HT-29 (cell line): ENCODE results near the gene RAB25. TPM values are rescaled to one million over a fixed set of nuclear protein-coding genes. Genes with fewer than 3 reads are reported as not detected.
A peak's percentile ranks its signal among the peaks of the same experiment; 100 is the strongest.

Experiments
- DNase-seq: peaks from one replicate; pipeline ENCODE4 v3.0.0-alpha.2; 2015; ENCODE audit warnings: low spot score
- total RNA-seq: library from RNA; depleted of rRNA; stranded (reverse); fragments of >200 nt; shearing (Covaris generic); gene quantifications from 2 replicates; pipeline ENCODE4 v1.2.3, GENCODE V29; 2014

The RAB25 gene
- total RNA-seq, 1 experiment from 2014 or later, result 163 TPM

DNA sequence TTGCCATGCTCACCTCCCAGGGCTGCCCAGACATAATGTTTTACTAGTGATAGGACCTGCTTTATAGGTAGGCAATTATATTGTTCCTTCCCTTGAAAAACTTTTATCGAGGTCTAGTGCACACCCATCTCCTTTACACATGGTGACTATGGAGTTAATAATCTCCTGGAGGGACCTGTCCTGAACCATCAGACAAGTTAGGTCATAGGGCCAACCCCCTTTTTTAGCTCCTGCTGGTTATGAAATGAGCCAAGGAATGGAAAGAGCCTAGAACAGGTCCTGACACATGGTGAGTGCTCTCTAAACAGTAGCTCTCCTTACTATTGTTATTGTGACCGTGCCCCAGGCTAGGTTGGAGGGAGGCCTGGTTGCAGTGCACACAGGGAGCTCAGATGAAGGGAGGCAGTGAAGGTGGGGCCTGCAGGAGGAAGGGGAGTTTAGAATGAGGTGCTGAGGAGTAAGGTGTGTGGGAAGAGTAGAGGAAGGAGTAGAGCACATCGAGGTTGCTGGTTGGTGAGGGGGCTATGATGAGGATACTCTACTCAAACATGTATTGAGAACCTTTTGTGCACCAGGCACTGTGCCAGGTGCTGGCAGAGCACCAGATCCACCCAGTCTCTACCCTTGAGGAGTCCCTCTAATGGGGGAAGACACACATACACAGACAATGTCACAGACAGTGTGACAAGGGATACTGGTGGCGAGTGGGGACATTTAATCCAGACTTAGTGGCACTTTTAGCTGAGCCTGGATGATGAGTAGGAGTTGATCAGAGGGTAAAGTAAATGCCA lies 39.4 kb downstream of the RAB25 start:
- DNase-seq, result peak; percentile 69

- DNase-seq, result peak; percentile 54
These were observed 40.9 kb downstream of the RAB25 start for GRCh38 chr1:156101880-156102279.

- DNase-seq, result peak; percentile 80
These were observed 41.9 kb downstream of the RAB25 start for GRCh38 chr1:156102633-156103511.

- DNase-seq, result peak; percentile 55
These were observed 42.6 kb downstream of the RAB25 start for GRCh38 chr1:156103521-156103947.

DNA sequence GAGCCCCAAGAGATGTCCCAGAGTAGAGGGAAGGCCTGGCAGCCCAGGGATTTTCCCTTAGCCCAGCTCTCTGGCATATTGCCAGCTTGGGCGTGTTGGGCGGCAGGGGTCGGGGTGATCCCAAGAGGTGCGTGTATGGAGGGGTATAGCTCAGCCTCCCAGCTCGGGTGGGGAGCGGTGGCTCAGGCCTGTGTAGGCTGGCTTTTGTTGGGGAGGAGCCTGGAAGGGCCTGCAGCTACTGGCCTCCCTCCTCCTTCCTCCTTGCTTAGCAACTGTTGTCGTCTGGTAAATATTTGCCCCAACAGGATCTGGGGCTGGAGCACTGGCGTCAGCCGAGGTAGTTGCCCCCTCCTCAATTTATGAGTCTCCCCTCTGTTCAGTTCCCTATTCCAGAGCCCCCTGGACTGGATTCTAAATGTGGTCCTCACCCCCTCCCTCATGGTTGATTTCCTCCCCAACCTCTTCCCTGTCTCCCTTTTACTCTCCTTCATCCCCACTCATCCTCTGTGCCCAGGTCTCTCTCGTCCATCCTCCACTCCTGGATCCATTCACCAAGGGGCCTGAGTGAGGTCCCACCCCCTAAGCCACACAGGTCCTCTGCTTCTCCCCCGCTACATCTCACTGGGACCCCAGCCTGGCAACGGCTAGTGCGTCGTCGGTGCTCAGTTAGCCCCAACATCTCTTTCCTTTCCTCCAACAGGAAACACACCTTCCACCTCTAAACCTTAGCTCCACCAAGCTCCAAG lies 43.3 kb downstream of the RAB25 start:
- DNase-seq, result peak; percentile 93

DNA sequence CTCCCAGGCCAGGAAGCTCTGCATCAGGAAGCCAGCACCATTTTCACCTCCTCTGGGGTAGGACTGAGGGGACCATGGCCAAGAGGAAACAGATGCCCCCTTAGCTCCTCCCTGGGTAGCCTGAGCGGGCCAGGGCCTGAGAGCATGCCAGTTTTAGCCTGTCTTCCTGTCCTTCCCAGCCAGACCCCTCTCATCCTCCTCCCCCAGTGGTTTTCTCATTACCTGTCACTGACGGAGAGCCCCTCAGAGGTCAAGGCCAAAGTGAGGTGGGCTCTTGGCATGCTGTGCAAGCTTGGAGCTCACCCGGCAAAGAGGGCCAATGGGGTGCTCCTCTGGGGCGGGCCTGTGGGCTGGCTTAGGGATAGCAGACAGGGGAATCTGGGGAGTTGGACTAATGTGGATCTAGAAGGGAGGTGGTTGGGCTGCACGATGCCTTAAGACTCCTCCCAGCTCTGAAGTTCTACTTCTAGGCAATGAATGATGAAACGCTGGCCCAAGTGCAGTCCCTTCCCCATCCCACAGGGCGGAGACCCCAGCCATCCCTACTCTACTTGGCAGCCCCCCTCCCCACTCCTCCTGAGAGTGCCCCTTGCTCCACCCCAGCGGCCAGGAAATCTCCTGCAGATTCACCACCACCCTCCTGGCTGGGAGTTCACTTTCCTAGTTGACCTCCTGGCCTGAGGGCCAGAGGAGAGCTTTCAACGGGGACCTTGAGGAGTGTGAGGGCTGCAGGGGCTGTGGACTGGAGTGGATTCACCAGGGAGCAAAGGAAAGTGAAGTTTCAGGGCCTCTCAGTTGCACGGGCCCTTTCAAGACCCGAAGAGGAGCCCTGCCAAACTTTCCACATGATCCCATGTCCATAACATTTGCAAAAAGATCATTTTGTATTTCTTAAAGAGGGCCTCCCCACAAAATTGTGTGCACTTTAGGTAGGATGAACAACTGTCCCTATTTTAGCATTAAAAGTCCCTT lies 44.2 kb downstream of the RAB25 start:
- peak; percentile 78 for DNase-seq

GRCh38 chr1:156106624-156107488 lies 45.9 kb downstream of the RAB25 start:
- peak; percentile 55 for DNase-seq

- no peak for DNase-seq
These were observed 47.1 kb downstream of the RAB25 start for GRCh38 chr1:156108057-156108456.

- no peak for DNase-seq
These were observed 47.8 kb downstream of the RAB25 start for GRCh38 chr1:156108664-156109241.

GRCh38 chr1:156110252-156110651 lies 49.3 kb downstream of the RAB25 start:
- DNase-seq, result no peak

GRCh38 chr1:156111355-156111962 lies 50.5 kb downstream of the RAB25 start:
- DNase-seq, result no peak

GRCh38 chr1:156112276-156113137 lies 51.5 kb downstream of the RAB25 start:
- no peak for DNase-seq

GRCh38 chr1:156113282-156113950 lies 52.5 kb downstream of the RAB25 start:
- no peak for DNase-seq

GRCh38 chr1:156114101-156114918 lies 53.4 kb downstream of the RAB25 start, which contains the start of gene LMNA:
LMNA (plus strand) TSS chr1:156114711; CDS start chr1:156114919, 208 bp downstream.
- DNase-seq, result peak; percentile 96

DNA sequence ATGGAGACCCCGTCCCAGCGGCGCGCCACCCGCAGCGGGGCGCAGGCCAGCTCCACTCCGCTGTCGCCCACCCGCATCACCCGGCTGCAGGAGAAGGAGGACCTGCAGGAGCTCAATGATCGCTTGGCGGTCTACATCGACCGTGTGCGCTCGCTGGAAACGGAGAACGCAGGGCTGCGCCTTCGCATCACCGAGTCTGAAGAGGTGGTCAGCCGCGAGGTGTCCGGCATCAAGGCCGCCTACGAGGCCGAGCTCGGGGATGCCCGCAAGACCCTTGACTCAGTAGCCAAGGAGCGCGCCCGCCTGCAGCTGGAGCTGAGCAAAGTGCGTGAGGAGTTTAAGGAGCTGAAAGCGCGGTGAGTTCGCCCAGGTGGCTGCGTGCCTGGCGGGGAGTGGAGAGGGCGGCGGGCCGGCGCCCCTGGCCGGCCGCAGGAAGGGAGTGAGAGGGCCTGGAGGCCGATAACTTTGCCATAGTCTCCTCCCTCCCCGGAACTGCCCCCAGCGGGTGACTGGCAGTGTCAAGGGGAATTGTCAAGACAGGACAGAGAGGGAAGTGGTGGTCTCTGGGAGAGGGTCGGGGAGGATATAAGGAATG lies 54.1 kb downstream of the RAB25 start:
- DNase-seq, result no peak
